GM23338 (cell line): ENCODE measurements around the gene FYB2. TPM values are rescaled to one million over a fixed set of nuclear protein-coding genes. Genes with fewer than 3 reads are reported as not detected.

Experiments
- ATAC-seq: fragments of 200-7000 bp; cut with Tn5 transposase; 3 replicates; pipeline ENCODE4 v1.9.1; 2020
- DNase-seq: peaks from one replicate; pipeline ENCODE4 v3.0.0-alpha.2; 2015; ENCODE audit warnings: low spot score
- H2AFZ ChIP-seq: fragments of 200-600 bp; sonication (generic); 2 replicates; pipeline ENCODE4 v1.8.0; 2016; ENCODE audit warnings: antibody characterized with exemption, mild to moderate bottlenecking, moderate library complexity
- H3F3A ChIP-seq: fragments of 200-600 bp; sonication (generic); replicated peaks from 2 replicates; pipeline ENCODE4 v1.8.0; 2017; ENCODE audit warnings: antibody characterized with exemption, mixed run types, low read depth
- H3K27ac ChIP-seq: fragments of 200-600 bp; sonication (generic); 2 replicates; pipeline ENCODE4 v1.6.1; 2016; ENCODE audit warnings: low read depth
- H3K27me3 ChIP-seq: fragments of 200-600 bp; sonication (generic); 2 replicates; pipeline ENCODE4 v1.8.0; 2016; ENCODE audit warnings: mild to moderate bottlenecking, mixed run types, moderate library complexity; ENCODE audit not compliant: insufficient read depth
- H3K36me3 ChIP-seq: fragments of 200-600 bp; sonication (generic); 2 replicates; pipeline ENCODE4 v1.8.0; 2016; ENCODE audit warnings: mild to moderate bottlenecking; ENCODE audit not compliant: insufficient read depth
- H3K4me1 ChIP-seq: fragments of 200-600 bp; sonication (generic); 2 replicates; pipeline ENCODE4 v1.8.0; 2016; ENCODE audit warnings: mild to moderate bottlenecking, moderate library complexity; ENCODE audit not compliant: insufficient read depth
- H3K4me2 ChIP-seq: fragments of 200-600 bp; sonication (generic); 2 replicates; pipeline ENCODE4 v1.7.1; 2017; ENCODE audit warnings: mixed run types
- H3K4me3 ChIP-seq: fragments of 200-600 bp; sonication (generic); 2 replicates; pipeline ENCODE4 v1.6.1; 2016; ENCODE audit warnings: mixed run types
- H3K79me2 ChIP-seq: fragments of 200-600 bp; sonication (generic); replicated peaks from 2 replicates; pipeline ENCODE4 v1.8.0; 2017; ENCODE audit warnings: mild to moderate bottlenecking; ENCODE audit not compliant: insufficient read depth
- H3K9me2 ChIP-seq: fragments of 200-600 bp; sonication (generic); 2 replicates; pipeline ENCODE4 v1.8.0; 2017; ENCODE audit not compliant: insufficient read depth
- H4K20me1 ChIP-seq: fragments of 200-600 bp; sonication (generic); replicated peaks from 2 replicates; pipeline ENCODE4 v1.8.0; 2017; ENCODE audit warnings: mild to moderate bottlenecking; ENCODE audit not compliant: insufficient read depth
- H3K27ac Mint-ChIP-seq: 2 replicates; pipeline ENCODE4 v1.8.0; 2020; ENCODE audit warnings: inconsistent platforms, mild to moderate bottlenecking, moderate library complexity, mixed read lengths
- H3K27me3 Mint-ChIP-seq: 3 replicates; pipeline ENCODE4 v1.8.0; 2022; ENCODE audit warnings: low read depth, mild to moderate bottlenecking, moderate library complexity, mixed read lengths, inconsistent platforms; ENCODE audit not compliant: insufficient read depth, poor library complexity
- H3K36me3 Mint-ChIP-seq: 3 replicates; pipeline ENCODE4 v1.8.0; 2021; ENCODE audit warnings: low read depth, mild to moderate bottlenecking, inconsistent platforms, moderate library complexity, mixed read lengths
- H3K4me1 Mint-ChIP-seq: 3 replicates; pipeline ENCODE4 v1.8.0; 2020; ENCODE audit warnings: mild to moderate bottlenecking, inconsistent platforms, mixed read lengths
- H3K4me3 Mint-ChIP-seq: 3 replicates; pipeline ENCODE4 v1.8.0; 2021; ENCODE audit warnings: moderate library complexity, mild to moderate bottlenecking, inconsistent platforms, mixed read lengths
- H3K9me3 Mint-ChIP-seq: 3 replicates; pipeline ENCODE4 v1.8.0; 2020; ENCODE audit warnings: moderate library complexity, mild to moderate bottlenecking, inconsistent platforms, mixed read lengths
- CTCF ChIP-seq, 2 experiments: fragments of 200-600 bp in 1 of 2; sonication (generic) in 1 of 2; conservative IDR thresholded peaks; 2 replicates each; pipeline versions ENCODE4 v1.5.1 to v1.6.1; 2016 to 2017; ENCODE audit warnings: antibody characterized with exemption in 2 of 2, low read depth in 2 of 2, mild to moderate bottlenecking in 2 of 2, moderate library complexity in 1 of 2
- ETS1 ChIP-seq: IDR thresholded peaks from 2 replicates; pipeline ENCODE4 v1.6.1; 2016; ENCODE audit warnings: antibody characterized with exemption
- EZH2phosphoT487 ChIP-seq: fragments of 200-600 bp; sonication (generic); IDR thresholded peaks from one replicate; pipeline ENCODE4 v1.8.1; 2018; ENCODE audit warnings: antibody characterized with exemption; ENCODE audit not compliant: unreplicated experiment
- JUNB ChIP-seq: IDR thresholded peaks from one replicate; pipeline ENCODE4 v1.6.1; 2016; ENCODE audit warnings: antibody characterized with exemption; ENCODE audit not compliant: unreplicated experiment
- NANOG ChIP-seq: IDR thresholded peaks from 2 replicates; pipeline ENCODE4 v1.6.1; 2016; ENCODE audit warnings: antibody characterized with exemption, borderline replicate concordance
- REST ChIP-seq: IDR thresholded peaks from one replicate; pipeline ENCODE4 v1.6.1; 2018; ENCODE audit warnings: antibody characterized with exemption; ENCODE audit not compliant: unreplicated experiment
- STAT1 ChIP-seq: IDR thresholded peaks from one replicate; pipeline ENCODE4 v1.6.1; 2016; ENCODE audit warnings: antibody characterized with exemption; ENCODE audit not compliant: unreplicated experiment
- ZNF114 ChIP-seq: fragments of 250-450 bp; sonication (Bioruptor Pico); IDR thresholded peaks from 2 replicates; pipeline ENCODE4 v1.5.0; 2020; ENCODE audit warnings: mild to moderate bottlenecking, moderate library complexity
- ZNF331 ChIP-seq: fragments of 250-450 bp; sonication (Bioruptor Pico); IDR thresholded peaks from 2 replicates; pipeline ENCODE4 v1.5.0; 2020; ENCODE audit warnings: low read depth, mild to moderate bottlenecking, moderate library complexity
- ZNF462 ChIP-seq: fragments of 250-450 bp; sonication (Bioruptor Pico); IDR thresholded peaks from 2 replicates; pipeline ENCODE4 v1.5.0; 2020; ENCODE audit warnings: mild to moderate bottlenecking, moderate library complexity
- polyA plus RNA-seq: library from polyadenylated mRNA; unstranded; fragments of >200 nt; fragmentation: Nextera tagmentation; extraction: Ambion mirVana; gene quantifications from 2 replicates; pipeline ENCODE4 v1.2.1, GENCODE V29; 2016
- total RNA-seq: library from RNA; depleted of rRNA; stranded (reverse); fragments of >200 nt; shearing (Covaris generic); gene quantifications from 2 replicates; pipeline ENCODE4 v1.2.3, GENCODE V29; 2014

Gene FYB2
- total and polyA plus RNA-seq, 2 experiments from 2014 or later: 0.39 TPM; not detected in 1

GRCh38 chr1:56754708-56755479 lies 64.3 kb downstream of the FYB2 start (continued):
- TF ChIP-seq CTCF (conservative IDR thresholded peaks at IDR 0.05; ENCODE audit: low read depth in 2 of 2): no peak
- no peak for TF ChIP-seq ZNF331 (CRISPR knock-in tag)
- no peak for TF ChIP-seq STAT1
- no peak for TF ChIP-seq ETS1

GRCh38 chr1:56745231-56745630 lies 74.0 kb downstream of the FYB2 start:
- ATAC-seq (no peak), DNase-seq (no peak)
- Mint-ChIP-seq H3K27me3 (no peaks in the 10 kb centered on the region), H3K4me3 (no peak overlapping the region), H3K36me3 (no peaks in the 10 kb centered on the region), H3K4me1 (no peaks in the 10 kb centered on the region), H3K9me3 (no peaks in the 10 kb centered on the region), H3K27ac (no peak overlapping the region)
- H3K79me2 ChIP-seq: no peaks in the 10 kb centered on the region
- H3K4me3 ChIP-seq: no peak overlapping the region
- H3K4me1 ChIP-seq: no peaks in the 10 kb centered on the region
- H3K27me3 ChIP-seq: no peaks in the 10 kb centered on the region
- no peaks in the 10 kb centered on the region for H3K9me2 ChIP-seq
- no peaks in the 10 kb centered on the region for H3F3A ChIP-seq
- H2AFZ ChIP-seq: no peak overlapping the region
- H4K20me1 ChIP-seq: no peaks in the 10 kb centered on the region
- H3K36me3 ChIP-seq: no peaks in the 10 kb centered on the region
- no peak overlapping the region for H3K4me2 ChIP-seq
- no peak overlapping the region for H3K27ac ChIP-seq
- TF ChIP-seq NANOG (no peak), EZH2phosphoT487 (no peak), REST (no peak), STAT1 (no peak), JUNB (no peak), ZNF114 (CRISPR knock-in tag) (no peak), ETS1 (no peak), ZNF462 (CRISPR knock-in tag) (no peak)
